Upper lobe of left lung (tissue), 6 donors: ENCODE results near the gene WDR19. TPM values are rescaled to one million over a fixed set of nuclear protein-coding genes. Genes with fewer than 3 reads are reported as not detected.

Source experiments
- ATAC-seq, 2 donors: fragments of 200-7000 bp; cut with Tn5 transposase; one replicate each; pipeline ENCODE4 v1.9.1; 2022; ENCODE audit warnings: mild to moderate bottlenecking in 2 of 2, moderate library complexity in 2 of 2; ENCODE audit not compliant: low FRiP score in 2 of 2
- DNase-seq, 2 donors: peaks; one replicate each; pipeline ENCODE4 v3.0.0-alpha.2; 2019 to 2020
- H3K27ac ChIP-seq, 4 donors: fragments of 200-600 bp; sonication (generic); one replicate each; pipeline ENCODE4 v1.5.1; 2016 to 2019
- H3K27me3 ChIP-seq, 4 donors: fragments of 200-600 bp; sonication (generic); one replicate each; pipeline ENCODE4 v1.5.1; 2017 to 2019
- H3K36me3 ChIP-seq, 4 donors: fragments of 200-600 bp; sonication (generic); one replicate each; pipeline ENCODE4 v1.5.1; 2016 to 2019
- H3K4me1 ChIP-seq, 4 donors: fragments of 200-600 bp; sonication (generic); one replicate each; pipeline ENCODE4 v1.5.1; 2018 to 2019
- H3K4me3 ChIP-seq, 4 donors: fragments of 200-600 bp; sonication (generic); one replicate each; pipeline ENCODE4 v1.5.1; 2017 to 2019; ENCODE audit warnings: mild to moderate bottlenecking in 2 of 4, moderate library complexity in 1 of 4
- H3K9me3 ChIP-seq, 4 donors: fragments of 200-600 bp; sonication (generic); one replicate each; pipeline ENCODE4 v1.5.1; 2018 to 2019
- EP300 ChIP-seq, 4 donors: sonication (generic); formaldehyde crosslinking; IDR thresholded peaks; one replicate each; pipeline ENCODE4 v1.5.1; 2017; ENCODE audit warnings: antibody characterized with exemption in 4 of 4, control low read depth in 2 of 4
- POLR2A ChIP-seq, 4 donors: fragments of 450-650 bp; IDR thresholded peaks; one replicate each; pipeline ENCODE4 v1.5.1; 2016 to 2017; ENCODE audit warnings: antibody characterized with exemption in 4 of 4, mild to moderate bottlenecking in 2 of 4
- POLR2AphosphoS5 ChIP-seq, 2 donors: sonication (generic); formaldehyde crosslinking; IDR thresholded peaks; one replicate each; pipeline ENCODE4 v1.5.1; 2017; ENCODE audit warnings: antibody characterized with exemption in 2 of 2
- WGBS, 2 donors: methylation state at CpG; one replicate each; pipeline ENCODE4 v1.1.5; 2017 to 2018; 5-methylcytosine and 5-hydroxymethylcytosine counted together
- total RNA-seq, 6 donors: library from RNA; depleted of rRNA in 4 of 6; stranded (reverse); fragments of >200 nt in 4 of 6; gene quantifications; one replicate each; pipeline versions ENCODE4 v1.1.0 to v1.2.1, GENCODE V29; 2016 to 2021
- TF ChIP-seq, protein P1 (sequence below), 6 experiments: fragments of 450-650 bp in 4 of 6; fragments of 200-600 bp in 2 of 6; sonication (generic) in 2 of 6; IDR thresholded peaks; one replicate each; pipeline ENCODE4 v1.5.1; 2016 to 2019; ENCODE audit warnings: antibody characterized with exemption in 6 of 6
- donor health status: DM: no; HTN: no; CAD: no; lungs with moderate emphysema.
- donor health status: DM: no; HTN: yes; CAD: no; lungs with severe emphysema.

The WDR19 gene
- total RNA-seq, 6 donors from 2014 or later, result 27.1 to 211 (median 52.3) TPM

DNA sequence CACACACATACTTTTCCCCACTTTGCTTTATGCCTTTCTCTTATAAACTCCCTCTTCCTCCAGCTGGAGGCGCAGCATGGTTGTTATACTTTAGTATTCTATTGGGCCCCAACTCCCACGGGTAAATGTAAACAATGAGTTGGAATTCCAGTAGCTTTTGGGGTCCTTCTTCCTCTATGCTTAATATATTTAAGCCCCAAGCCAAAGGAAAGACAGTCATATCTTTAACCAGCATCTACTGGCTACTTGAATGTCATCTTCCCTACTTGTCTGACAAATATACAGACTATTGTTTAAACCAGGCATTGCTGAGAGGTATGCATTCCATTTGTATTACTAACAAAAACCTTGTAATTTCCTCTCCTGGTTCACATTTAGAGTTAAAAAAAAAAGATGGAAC is 72.9 kb downstream of the WDR19 start:
- Histone ChIP-seq H3K4me1 (no peaks in the 10 kb centered on the region), H3K4me3 (no peak overlapping the region), H3K27ac (peak overlapping the region in 1 of 4 donors; percentile 39), H3K9me3 (no peaks in the 10 kb centered on the region), H3K36me3 (peaks cover 0 to 23% (median 3%) of the 10 kb centered on the region in 4 donors), H3K27me3 (no peaks in the 10 kb centered on the region)
- WGBS, 2 donors, result 43 to 50% methylated on average over 2 of the region's 2 CpGs
- DNase-seq (no peak), ATAC-seq (no peak)
- TF ChIP-seq POLR2A (IDR thresholded peaks at IDR 0.05) (no peak), EP300 (IDR thresholded peaks at IDR 0.05) (no peak), POLR2AphosphoS5 (IDR thresholded peaks at IDR 0.05) (no peak)
- TF ChIP-seq, protein P1, sequence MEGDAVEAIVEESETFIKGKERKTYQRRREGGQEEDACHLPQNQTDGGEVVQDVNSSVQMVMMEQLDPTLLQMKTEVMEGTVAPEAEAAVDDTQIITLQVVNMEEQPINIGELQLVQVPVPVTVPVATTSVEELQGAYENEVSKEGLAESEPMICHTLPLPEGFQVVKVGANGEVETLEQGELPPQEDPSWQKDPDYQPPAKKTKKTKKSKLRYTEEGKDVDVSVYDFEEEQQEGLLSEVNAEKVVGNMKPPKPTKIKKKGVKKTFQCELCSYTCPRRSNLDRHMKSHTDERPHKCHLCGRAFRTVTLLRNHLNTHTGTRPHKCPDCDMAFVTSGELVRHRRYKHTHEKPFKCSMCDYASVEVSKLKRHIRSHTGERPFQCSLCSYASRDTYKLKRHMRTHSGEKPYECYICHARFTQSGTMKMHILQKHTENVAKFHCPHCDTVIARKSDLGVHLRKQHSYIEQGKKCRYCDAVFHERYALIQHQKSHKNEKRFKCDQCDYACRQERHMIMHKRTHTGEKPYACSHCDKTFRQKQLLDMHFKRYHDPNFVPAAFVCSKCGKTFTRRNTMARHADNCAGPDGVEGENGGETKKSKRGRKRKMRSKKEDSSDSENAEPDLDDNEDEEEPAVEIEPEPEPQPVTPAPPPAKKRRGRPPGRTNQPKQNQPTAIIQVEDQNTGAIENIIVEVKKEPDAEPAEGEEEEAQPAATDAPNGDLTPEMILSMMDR (IDR thresholded peaks at IDR 0.05), result no peak

DNA sequence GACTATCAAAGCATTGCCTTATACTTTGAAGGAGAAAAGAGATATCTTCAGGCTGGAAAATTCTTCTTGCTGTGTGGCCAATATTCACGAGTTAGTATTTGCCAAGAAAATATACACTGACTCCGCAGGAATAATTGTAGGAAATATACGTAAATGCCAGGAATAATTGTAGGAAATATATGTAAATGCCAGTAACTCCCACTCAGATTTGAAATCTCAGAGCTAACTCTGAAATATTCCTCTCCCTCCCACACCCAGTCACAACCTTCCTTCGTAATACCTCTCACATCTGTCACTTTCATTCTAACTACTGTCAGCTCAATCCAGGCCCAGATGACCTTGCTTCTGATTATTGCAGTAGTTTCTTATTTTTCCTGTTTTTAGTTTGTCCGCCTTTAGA is 73.5 kb downstream of the WDR19 start:
- Histone ChIP-seq H3K9me3 (no peaks in the 10 kb centered on the region), H3K36me3 (peaks cover 0 to 23% (median 6%) of the 10 kb centered on the region in 4 donors), H3K27ac (peak overlapping the region in 1 of 4 donors; percentile 39), H3K4me1 (no peaks in the 10 kb centered on the region), H3K4me3 (no peak overlapping the region), H3K27me3 (no peaks in the 10 kb centered on the region)
- ATAC-seq, result no peak
- TF ChIP-seq POLR2A (IDR thresholded peaks at IDR 0.05), result no peak
- TF ChIP-seq, protein P1 (IDR thresholded peaks at IDR 0.05), result no peak
- TF ChIP-seq POLR2AphosphoS5 (IDR thresholded peaks at IDR 0.05), result no peak
- TF ChIP-seq EP300 (IDR thresholded peaks at IDR 0.05), result no peak
- WGBS, 2 donors, result 80 to 81% methylated on average over 5 of the region's 5 CpGs
- DNase-seq, result no peak

DNA sequence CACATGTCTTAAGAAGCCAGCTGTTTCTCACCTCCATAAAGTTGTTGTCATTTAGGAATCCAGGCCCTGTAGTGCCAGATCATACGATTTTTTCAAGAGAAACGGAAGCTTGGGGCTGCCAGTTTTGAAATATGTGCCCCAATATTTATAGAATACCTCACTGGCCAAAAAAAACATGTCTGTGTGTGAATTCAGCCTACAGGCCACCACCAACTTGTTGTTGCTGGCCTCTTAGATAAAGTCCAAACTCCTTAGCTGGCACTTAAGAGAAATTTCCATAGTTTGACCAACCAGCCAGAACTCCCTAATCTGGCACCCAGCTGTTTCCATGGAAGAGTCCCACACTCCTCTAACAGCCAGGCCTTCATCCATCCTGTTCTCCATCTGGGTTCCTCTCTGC is 74.1 kb downstream of the WDR19 start:
- TF ChIP-seq EP300 (IDR thresholded peaks at IDR 0.05) (no peak), POLR2AphosphoS5 (IDR thresholded peaks at IDR 0.05) (no peak), POLR2A (IDR thresholded peaks at IDR 0.05) (no peak)
- TF ChIP-seq, protein P1 (IDR thresholded peaks at IDR 0.05), result no peak
- Histone ChIP-seq H3K36me3 (peaks cover 0 to 28% (median 6%) of the 10 kb centered on the region in 4 donors), H3K9me3 (no peaks in the 10 kb centered on the region), H3K4me1 (no peaks in the 10 kb centered on the region), H3K27me3 (no peaks in the 10 kb centered on the region), H3K27ac (no peak overlapping the region), H3K4me3 (no peak overlapping the region)
- no peak for ATAC-seq
- no peak for DNase-seq
- 91 to 100% methylated on average over 2 of the region's 2 CpGs for WGBS, 2 donors

DNA sequence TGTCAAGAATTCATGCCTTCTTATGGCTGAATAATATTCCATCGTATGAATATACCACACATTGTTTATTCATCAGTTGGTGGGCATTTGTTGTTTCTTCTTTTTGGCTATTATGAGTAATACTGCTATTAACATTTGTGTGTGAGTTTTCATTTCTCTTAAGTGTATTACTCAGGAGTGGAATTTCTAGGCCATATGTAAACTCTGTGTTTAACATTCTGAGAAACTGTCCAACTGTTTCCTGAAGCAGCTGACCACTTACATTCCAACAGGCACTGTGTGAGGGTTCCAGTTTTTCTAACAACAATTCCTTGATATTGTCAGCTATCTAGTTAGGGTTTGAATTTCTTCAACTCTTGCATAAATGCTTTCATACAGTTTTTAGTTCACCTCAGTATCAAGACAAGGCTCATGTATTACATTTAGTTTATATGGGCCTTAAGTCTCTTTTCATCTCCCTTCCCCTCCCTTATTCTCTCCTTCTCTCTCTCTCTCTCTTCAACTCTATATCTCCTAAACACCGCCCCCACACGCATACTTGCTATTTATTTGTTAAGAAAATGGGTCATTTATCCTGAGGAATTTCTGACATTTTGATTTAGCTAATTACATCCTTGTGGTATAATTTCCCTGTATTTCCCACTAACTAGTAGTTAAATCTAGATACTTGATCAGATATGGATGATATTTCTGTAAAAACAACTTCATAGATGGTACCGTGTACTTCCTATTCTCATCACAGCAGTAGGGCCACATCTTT is 77.4 kb downstream of the WDR19 start:
- Histone ChIP-seq H3K27ac (no peak overlapping the region), H3K4me1 (no peaks in the 10 kb centered on the region), H3K36me3 (peaks cover 0 to 28% (median 6%) of the 10 kb centered on the region in 4 donors), H3K4me3 (no peak overlapping the region), H3K27me3 (no peaks in the 10 kb centered on the region), H3K9me3 (no peaks in the 10 kb centered on the region)
- 89 to 98% methylated on average over 4 of the region's 4 CpGs for WGBS, 2 donors
- ATAC-seq (no peak), DNase-seq (no peak)
- TF ChIP-seq, protein P1 (IDR thresholded peaks at IDR 0.05), result no peak
- TF ChIP-seq POLR2AphosphoS5 (IDR thresholded peaks at IDR 0.05) (no peak), EP300 (IDR thresholded peaks at IDR 0.05) (no peak), POLR2A (IDR thresholded peaks at IDR 0.05) (no peak)

DNA sequence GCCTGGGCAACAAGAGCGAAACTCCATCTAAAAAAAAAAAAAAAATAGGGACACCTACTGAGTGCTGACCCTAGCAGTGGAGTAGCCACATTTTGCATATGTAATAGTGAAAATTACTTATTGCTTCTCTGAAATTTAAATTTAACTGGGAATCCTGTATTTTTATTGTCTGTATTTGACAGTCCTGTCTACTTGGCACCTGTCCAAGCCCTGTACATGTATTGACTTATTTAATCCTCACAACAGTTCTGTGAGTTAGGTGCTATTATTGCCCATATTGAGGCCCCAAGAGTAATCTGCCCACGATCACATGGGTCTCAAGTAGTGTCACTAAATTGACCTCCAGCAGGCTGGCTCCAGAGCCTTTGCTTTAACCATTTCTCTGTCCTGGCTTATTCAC is 81.6 kb downstream of the WDR19 start:
- Histone ChIP-seq H3K4me3 (no peak overlapping the region), H3K36me3 (peaks cover 0 to 25% (median 4%) of the 10 kb centered on the region in 4 donors), H3K27ac (no peak overlapping the region), H3K27me3 (no peaks in the 10 kb centered on the region), H3K4me1 (no peaks in the 10 kb centered on the region), H3K9me3 (no peaks in the 10 kb centered on the region)
- ATAC-seq (no peak), DNase-seq (no peak)
- WGBS, 2 donors, result 82 to 89% methylated on average over 2 of the region's 2 CpGs
- TF ChIP-seq EP300 (IDR thresholded peaks at IDR 0.05), result no peak
- TF ChIP-seq, protein P1 (IDR thresholded peaks at IDR 0.05), result no peak
- TF ChIP-seq POLR2A (IDR thresholded peaks at IDR 0.05), result no peak
- no peak for TF ChIP-seq POLR2AphosphoS5 (IDR thresholded peaks at IDR 0.05)
